Gastrocnemius medialis (tissue), 4 donors: ENCODE measurements around the gene PTCHD4. TPM values are rescaled to one million over a fixed set of nuclear protein-coding genes. Genes with fewer than 3 reads are reported as not detected.
"Not testable (repeated sequence)": the region's sequence is repeated elsewhere in the genome, so short reads cannot be mapped to it uniquely, and the experiment has no call there.

Experiments
- ATAC-seq, 2 donors: fragments of 150-250 bp; one replicate each; pipeline ENCODE4 v1.9.1; 2016
- DNase-seq, 2 donors: peaks; one replicate each; pipeline ENCODE4 v3.0.0-alpha.2; 2019
- H3K27ac ChIP-seq, 4 donors: fragments of 200-600 bp; sonication (generic); 1 replicate in 1 of 4; 2 replicates in 3 of 4; pipeline ENCODE4 v1.5.1; 2016 to 2018; ENCODE audit warnings: mild to moderate bottlenecking in 2 of 4, moderate library complexity in 1 of 4
- H3K27me3 ChIP-seq, 3 donors: fragments of 200-600 bp; sonication (generic) in 2 of 3; 1 replicate in 1 of 3; 2 replicates in 2 of 3; pipeline versions ENCODE4 v1.5.1 to v1.6.0; 2016 to 2019; ENCODE audit warnings: mild to moderate bottlenecking in 1 of 3, moderate library complexity in 1 of 3
- H3K36me3 ChIP-seq, 2 donors: fragments of 200-600 bp; sonication (generic) in 1 of 2; one replicate each; pipeline ENCODE4 v1.5.1; 2017 to 2018
- H3K4me1 ChIP-seq, 2 donors: fragments of 200-600 bp; sonication (generic) in 1 of 2; one replicate each; pipeline ENCODE4 v1.5.1; 2016 to 2017; ENCODE audit warnings: mild to moderate bottlenecking in 2 of 2
- H3K4me3 ChIP-seq, 4 donors: fragments of 200-600 bp; sonication (generic) in 3 of 4; 1 replicate in 1 of 4; 2 replicates in 3 of 4; pipeline ENCODE4 v1.5.1; 2016 to 2019; ENCODE audit warnings: mild to moderate bottlenecking in 2 of 4
- H3K9me3 ChIP-seq, 3 donors: fragments of 200-600 bp; sonication (generic) in 2 of 3; 1 replicate in 1 of 3; 2 replicates in 2 of 3; pipeline ENCODE4 v1.5.1; 2016 to 2019
- CTCF ChIP-seq, 5 experiments: fragments of 450-650 bp in 3 of 5; fragments of 200-600 bp in 2 of 5; sonication (generic) in 2 of 5; IDR thresholded peaks in 4 of 5; conservative IDR thresholded peaks in 1 of 5; 1 replicate in 4 of 5; 2 replicates in 1 of 5; pipeline ENCODE4 v1.5.1; 2016 to 2019; ENCODE audit warnings: antibody characterized with exemption in 5 of 5, mild to moderate bottlenecking in 3 of 5, moderate library complexity in 3 of 5
- POLR2A ChIP-seq, 2 donors: fragments of 450-650 bp; IDR thresholded peaks; one replicate each; pipeline ENCODE4 v1.6.1; 2017; ENCODE audit warnings: antibody characterized with exemption in 2 of 2, mild to moderate bottlenecking in 2 of 2, moderate library complexity in 2 of 2
- in situ Hi-C, 4 donors: fragments of 200-750 bp; cut with MboI; loops; one replicate each; pipeline versions ENCODE4 v1.15.0 to v1.8.0; 2017; ENCODE audit warnings: low sequenced_read_pairs in 4 of 4
- intact Hi-C: fragments of 100-400 bp; cut with DNase I; formaldehyde crosslinking; loops from one replicate; pipeline ENCODE4 v1.15.1; 2023; ENCODE audit warnings: low total_unique reads
- total RNA-seq, 4 donors: library from RNA; depleted of rRNA; stranded (reverse); fragments of >200 nt; gene quantifications; one replicate each; pipeline versions ENCODE4 v1.1.0 to v1.2.3, GENCODE V29; 2016

The PTCHD4 gene
- total RNA-seq, 4 donors from 2014 or later, result 0.15 to 0.20 TPM; not detected in 2

GRCh38 chr6:48134246-48134645, 23.2 kb upstream of the PTCHD4 start:
- Histone ChIP-seq H3K27ac (no peak overlapping the region), H3K9me3 (no peaks in the 10 kb centered on the region), H3K36me3 (no peaks in the 10 kb centered on the region), H3K27me3 (no peaks in the 10 kb centered on the region), H3K4me1 (no peaks in the 10 kb centered on the region), H3K4me3 (no peak overlapping the region)
- intact Hi-C loops, result no loop called here
- ATAC-seq (no peak), DNase-seq (no peak)
- in situ Hi-C loops, result no loop called here
- TF ChIP-seq POLR2A (IDR thresholded peaks at IDR 0.05) (no peak), CTCF (IDR thresholded peaks at IDR 0.05 in 4 of 5, conservative IDR thresholded peaks at IDR 0.05 in 1 of 5) (no peak)

- intact Hi-C loops, result no loop called here
- Histone ChIP-seq H3K4me3 (no peak overlapping the region), H3K9me3 (no peaks in the 10 kb centered on the region), H3K27ac (no peak overlapping the region), H3K36me3 (no peaks in the 10 kb centered on the region), H3K27me3 (no peaks in the 10 kb centered on the region), H3K4me1 (no peaks in the 10 kb centered on the region)
- DNase-seq (no peak), ATAC-seq (no peak)
- in situ Hi-C loops, result no loop called here
- TF ChIP-seq CTCF (IDR thresholded peaks at IDR 0.05 in 4 of 5, conservative IDR thresholded peaks at IDR 0.05 in 1 of 5) (no peak), POLR2A (IDR thresholded peaks at IDR 0.05) (no peak)
These were observed 12.6 kb upstream of the PTCHD4 start for GRCh38 chr6:48123601-48124000.

- in situ Hi-C loops, ATAC-seq, H3K27me3 ChIP-seq, H3K36me3 ChIP-seq, H3K9me3 ChIP-seq, H3K4me1 ChIP-seq, H3K27ac ChIP-seq, H3K4me3 ChIP-seq, DNase-seq, intact Hi-C loops: not testable (repeated sequence)
These were observed 11.2 kb upstream of the PTCHD4 start for GRCh38 chr6:48121983-48122749.

- in situ Hi-C loops (no loop called here), intact Hi-C loops (no loop called here)
- Histone ChIP-seq H3K27me3 (no peaks in the 10 kb centered on the region), H3K9me3 (no peaks in the 10 kb centered on the region), H3K36me3 (no peaks in the 10 kb centered on the region), H3K4me3 (no peak overlapping the region), H3K27ac (no peak overlapping the region), H3K4me1 (no peaks in the 10 kb centered on the region)
- TF ChIP-seq CTCF (IDR thresholded peaks at IDR 0.05 in 4 of 5, conservative IDR thresholded peaks at IDR 0.05 in 1 of 5) (no peak), POLR2A (IDR thresholded peaks at IDR 0.05) (no peak)
- DNase-seq (no peak), ATAC-seq (no peak)
These were observed 6.0 kb upstream of the PTCHD4 start for GRCh38 chr6:48116699-48117645.

- Histone ChIP-seq H3K27me3 (no peaks in the 10 kb centered on the region), H3K9me3 (no peaks in the 10 kb centered on the region), H3K4me3 (no peak overlapping the region), H3K27ac (no peak overlapping the region), H3K4me1 (no peaks in the 10 kb centered on the region), H3K36me3 (no peaks in the 10 kb centered on the region)
- ATAC-seq, result no peak
- no peak for TF ChIP-seq CTCF (IDR thresholded peaks at IDR 0.05 in 4 of 5, conservative IDR thresholded peaks at IDR 0.05 in 1 of 5)
- TF ChIP-seq POLR2A (IDR thresholded peaks at IDR 0.05), result no peak
- intact Hi-C loops, result no loop called here
- in situ Hi-C loops, result no loop called here
- DNase-seq, result no peak
These were observed 2.1 kb upstream of the PTCHD4 start for GRCh38 chr6:48113130-48113529.
